ENCODE results near the gene ARHGAP24.
"Not testable (repeated sequence)": the region's sequence is repeated elsewhere in the genome, so short reads cannot be mapped to it uniquely, and the experiment has no call there.

ARHGAP24 gene

DNA sequence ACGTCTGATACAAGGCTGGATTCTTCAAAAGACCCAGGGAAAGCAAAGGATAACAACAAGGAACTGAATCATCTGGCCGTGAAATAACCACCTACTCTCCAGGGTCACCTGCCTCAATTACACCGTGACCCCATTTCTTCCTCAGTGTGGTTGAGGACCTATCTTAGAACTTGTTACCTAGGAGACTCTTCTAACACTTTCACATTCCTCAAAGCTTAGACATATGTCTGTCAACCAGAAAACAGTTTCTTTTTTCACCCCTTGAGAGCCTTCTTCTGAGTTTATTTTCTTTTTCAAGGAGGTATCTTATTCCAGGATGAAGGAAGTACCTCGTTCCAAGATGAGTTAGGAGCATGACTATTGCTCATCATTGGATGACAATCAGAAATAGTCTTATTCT lies 337.8 kb downstream of the ARHGAP24 start:
- Histone ChIP-seq H3K4me3 (ENCODE audit: low read length) (no peak overlapping the region), H3K9me3 (replicated peaks; ENCODE audit: insufficient read depth, low read length) (no peaks in the 10 kb centered on the region)
- DNase-seq = no peak

DNA sequence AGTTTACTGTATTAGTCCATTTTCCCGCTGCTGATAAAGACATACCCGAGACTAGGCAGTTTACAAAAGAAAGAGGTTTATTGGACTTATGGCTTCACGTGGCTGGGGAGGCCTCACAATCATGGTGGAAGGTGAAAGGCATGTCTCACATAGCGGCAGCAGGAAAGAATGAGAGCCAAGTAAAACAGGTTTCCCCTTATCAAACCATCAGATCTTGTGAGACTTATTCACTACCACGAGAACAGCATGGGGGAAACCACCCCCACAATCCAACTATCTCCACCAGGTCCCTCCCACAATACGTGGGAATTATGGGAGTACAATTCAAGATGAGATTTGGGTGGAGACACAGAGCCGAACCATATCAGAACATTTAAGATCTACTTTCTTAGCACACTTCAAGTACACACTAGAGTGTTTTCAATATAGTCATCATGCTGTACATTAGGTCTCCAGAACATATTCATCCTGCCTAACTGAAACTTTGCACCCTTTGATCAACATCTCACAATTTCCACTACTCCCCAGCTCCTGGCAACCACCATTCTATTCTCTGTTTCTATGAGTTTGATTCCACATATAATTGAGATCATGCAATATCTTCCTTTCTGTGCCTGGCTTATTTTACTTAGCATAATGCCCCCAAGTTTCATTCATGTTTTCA lies 341.0 kb downstream of the ARHGAP24 start:
- no peaks in the 10 kb centered on the region for H4K20me1 ChIP-seq (ENCODE audit: insufficient read depth, low read length)
- no peak overlapping the region for H2AFZ ChIP-seq (ENCODE audit: low read length)
- H3K4me2 ChIP-seq (ENCODE audit: low read depth, low read length) = no peak overlapping the region
- H3K36me3 ChIP-seq (replicated peaks; ENCODE audit: insufficient read depth, low read length) = no peaks in the 10 kb centered on the region
- H3K27ac ChIP-seq (ENCODE audit: low read length) = no peak overlapping the region
- no peaks in the 10 kb centered on the region for H3K27me3 ChIP-seq (replicated peaks; ENCODE audit: insufficient read depth, low read length)
- H3K4me3 ChIP-seq (ENCODE audit: low read length) = no peak overlapping the region
- no peak overlapping the region for H3K9ac ChIP-seq (ENCODE audit: low read length)
- H3K9me3 ChIP-seq (replicated peaks; ENCODE audit: insufficient read depth, low read length) = no peaks in the 10 kb centered on the region
- DNase-seq = no peak
- H3F3A ChIP-seq (ENCODE audit: insufficient read depth, low read length) = no peaks in the 10 kb centered on the region
- TF ChIP-seq EZH2 (optimal IDR thresholded peaks at IDR 0.05; ENCODE audit: low read depth, low read length) (no peak), EZH2phosphoT487 (IDR thresholded peaks at IDR 0.05; ENCODE audit: low read length) (no peak)
- no peaks in the 10 kb centered on the region for H3K79me2 ChIP-seq (ENCODE audit: low read length)
- no peaks in the 10 kb centered on the region for H3K4me1 ChIP-seq (ENCODE audit: low read length)
- H3K9me2 ChIP-seq (replicated peaks; ENCODE audit: insufficient read depth, low read length) = no peaks in the 10 kb centered on the region

More for the DNA sequence above, 337.8 kb downstream of the ARHGAP24 start:
- no peaks in the 10 kb centered on the region for H3K36me3 ChIP-seq (replicated peaks; ENCODE audit: insufficient read depth, low read length)
- no peaks in the 10 kb centered on the region for H3K27me3 ChIP-seq (replicated peaks; ENCODE audit: insufficient read depth, low read length)
- H3K27ac ChIP-seq (ENCODE audit: low read length) = no peak overlapping the region
- H3K4me2 ChIP-seq (ENCODE audit: low read depth, low read length) = no peak overlapping the region
- H4K20me1 ChIP-seq (ENCODE audit: insufficient read depth, low read length) = no peaks in the 10 kb centered on the region
- TF ChIP-seq EZH2phosphoT487 (IDR thresholded peaks at IDR 0.05; ENCODE audit: low read length) = no peak
- no peak for TF ChIP-seq CTCF (IDR thresholded peaks at IDR 0.05; ENCODE audit: low read length)
- no peak for TF ChIP-seq EZH2 (optimal IDR thresholded peaks at IDR 0.05; ENCODE audit: low read depth, low read length)
- H2AFZ ChIP-seq (ENCODE audit: low read length) = no peak overlapping the region
- no peaks in the 10 kb centered on the region for H3K79me2 ChIP-seq (ENCODE audit: low read length)
- no peaks in the 10 kb centered on the region for H3K4me1 ChIP-seq (ENCODE audit: low read length)
- no peaks in the 10 kb centered on the region for H3K9me2 ChIP-seq (replicated peaks; ENCODE audit: insufficient read depth, low read length)
- no peak overlapping the region for H3K9ac ChIP-seq (ENCODE audit: low read length)
- no peaks in the 10 kb centered on the region for H3F3A ChIP-seq (ENCODE audit: insufficient read depth, low read length)

DNA sequence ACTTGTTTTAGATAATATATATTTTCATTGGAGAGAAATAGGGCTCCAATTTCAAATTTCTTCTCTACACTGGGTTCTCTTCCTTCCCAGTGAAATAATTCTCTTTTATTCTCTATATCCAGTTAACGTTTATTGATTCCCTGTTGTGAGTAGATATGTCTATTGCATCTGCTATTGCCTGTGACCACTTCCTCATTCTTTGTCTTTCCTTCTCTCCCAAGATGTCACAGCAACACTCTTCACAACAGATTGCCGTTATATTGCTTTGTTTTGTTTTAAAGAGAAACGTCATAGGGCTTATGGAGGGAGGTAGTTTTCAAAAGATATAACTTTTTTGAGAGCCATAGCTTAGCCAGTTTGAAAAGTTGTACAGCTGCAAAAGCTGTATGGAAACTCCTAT lies 343.8 kb downstream of the ARHGAP24 start:
- TF ChIP-seq EZH2 (optimal IDR thresholded peaks at IDR 0.05; ENCODE audit: low read depth, low read length) (no peak), EZH2phosphoT487 (IDR thresholded peaks at IDR 0.05; ENCODE audit: low read length) (no peak), CTCF (IDR thresholded peaks at IDR 0.05; ENCODE audit: low read length) (no peak)
- Histone ChIP-seq H3K27me3 (replicated peaks; ENCODE audit: insufficient read depth, low read length) (no peaks in the 10 kb centered on the region), H4K20me1 (ENCODE audit: insufficient read depth, low read length) (no peaks in the 10 kb centered on the region), H3K79me2 (ENCODE audit: low read length) (no peaks in the 10 kb centered on the region), H3K4me1 (ENCODE audit: low read length) (no peaks in the 10 kb centered on the region), H3F3A (ENCODE audit: insufficient read depth, low read length) (no peaks in the 10 kb centered on the region), H3K36me3 (replicated peaks; ENCODE audit: insufficient read depth, low read length) (no peaks in the 10 kb centered on the region), H3K4me3 (ENCODE audit: low read length) (no peak overlapping the region), H3K9me2 (replicated peaks; ENCODE audit: insufficient read depth, low read length) (no peaks in the 10 kb centered on the region), H3K27ac (ENCODE audit: low read length) (no peak overlapping the region), H3K9me3 (replicated peaks; ENCODE audit: insufficient read depth, low read length) (no peaks in the 10 kb centered on the region), H3K9ac (ENCODE audit: low read length) (no peak overlapping the region), H3K4me2 (ENCODE audit: low read depth, low read length) (no peak overlapping the region), H2AFZ (ENCODE audit: low read length) (no peak overlapping the region)
- DNase-seq = no peak

- not testable (repeated sequence) for H4K20me1 ChIP-seq (ENCODE audit: insufficient read depth, low read length); H3K9me3 ChIP-seq (replicated peaks; ENCODE audit: insufficient read depth, low read length); H3F3A ChIP-seq (ENCODE audit: insufficient read depth, low read length); DNase-seq; H3K4me3 ChIP-seq (ENCODE audit: low read length); H3K4me1 ChIP-seq (ENCODE audit: low read length); H3K79me2 ChIP-seq (ENCODE audit: low read length); H3K27me3 ChIP-seq (replicated peaks; ENCODE audit: insufficient read depth, low read length); H2AFZ ChIP-seq (ENCODE audit: low read length); H3K36me3 ChIP-seq (replicated peaks; ENCODE audit: insufficient read depth, low read length); H3K4me2 ChIP-seq (ENCODE audit: low read depth, low read length); H3K9ac ChIP-seq (ENCODE audit: low read length); H3K27ac ChIP-seq (ENCODE audit: low read length); H3K9me2 ChIP-seq (replicated peaks; ENCODE audit: insufficient read depth, low read length)
Measured at GRCh38 chr4:85820101-85820500, 345.2 kb downstream of the ARHGAP24 start.

All from MM.1S (cell line).